ENCODE results near the gene TAX1BP1. TPM values are rescaled to one million over a fixed set of nuclear protein-coding genes. Genes with fewer than 3 reads are reported as not detected.
"Not testable (repeated sequence)": the region's sequence is repeated elsewhere in the genome, so short reads cannot be mapped to it uniquely, and the experiment has no call there.

TAX1BP1 gene
- total and polyA plus RNA-seq, 9 donors: 69.3 to 106 (median 83.7) TPM

- H3K4me1 ChIP-seq (ENCODE audit: insufficient read depth): peaks cover 1% of the 10 kb centered on the region
- no peaks in the 10 kb centered on the region for H3K36me3 ChIP-seq
- TF ChIP-seq EP300 (IDR thresholded peaks at IDR 0.05) (no peak), POLR2A (IDR thresholded peaks at IDR 0.05) (no peak)
- TF ChIP-seq, protein P1, sequence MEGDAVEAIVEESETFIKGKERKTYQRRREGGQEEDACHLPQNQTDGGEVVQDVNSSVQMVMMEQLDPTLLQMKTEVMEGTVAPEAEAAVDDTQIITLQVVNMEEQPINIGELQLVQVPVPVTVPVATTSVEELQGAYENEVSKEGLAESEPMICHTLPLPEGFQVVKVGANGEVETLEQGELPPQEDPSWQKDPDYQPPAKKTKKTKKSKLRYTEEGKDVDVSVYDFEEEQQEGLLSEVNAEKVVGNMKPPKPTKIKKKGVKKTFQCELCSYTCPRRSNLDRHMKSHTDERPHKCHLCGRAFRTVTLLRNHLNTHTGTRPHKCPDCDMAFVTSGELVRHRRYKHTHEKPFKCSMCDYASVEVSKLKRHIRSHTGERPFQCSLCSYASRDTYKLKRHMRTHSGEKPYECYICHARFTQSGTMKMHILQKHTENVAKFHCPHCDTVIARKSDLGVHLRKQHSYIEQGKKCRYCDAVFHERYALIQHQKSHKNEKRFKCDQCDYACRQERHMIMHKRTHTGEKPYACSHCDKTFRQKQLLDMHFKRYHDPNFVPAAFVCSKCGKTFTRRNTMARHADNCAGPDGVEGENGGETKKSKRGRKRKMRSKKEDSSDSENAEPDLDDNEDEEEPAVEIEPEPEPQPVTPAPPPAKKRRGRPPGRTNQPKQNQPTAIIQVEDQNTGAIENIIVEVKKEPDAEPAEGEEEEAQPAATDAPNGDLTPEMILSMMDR (IDR thresholded peaks at IDR 0.05): no peak
- no peak for DNase-seq
- H3K4me3 ChIP-seq: no peak overlapping the region
- H3K9me3 ChIP-seq: no peaks in the 10 kb centered on the region
- WGBS, 3 donors: 92 to 97% (median 95%) methylated on average over 2 of the region's 2 CpGs
- H3K27me3 ChIP-seq: no peaks in the 10 kb centered on the region
- no peak overlapping the region for H3K27ac ChIP-seq
- intact Hi-C loops (cut with DNase I): no loop called here
Observed at GRCh38 chr7:27737178-27737577, 2.8 kb upstream of the TAX1BP1 start.

- H3K9me3 ChIP-seq: no peaks in the 10 kb centered on the region
- TF ChIP-seq POLR2A (IDR thresholded peaks at IDR 0.05) (no peak), EP300 (IDR thresholded peaks at IDR 0.05) (no peak)
- TF ChIP-seq, protein P1 (IDR thresholded peaks at IDR 0.05): no peak
- no peaks in the 10 kb centered on the region for H3K36me3 ChIP-seq
- WGBS, 3 donors: 91 to 95% (median 92%) methylated on average over 2 of the region's 2 CpGs
- peaks cover 1% of the 10 kb centered on the region for H3K4me1 ChIP-seq (ENCODE audit: insufficient read depth)
- no peak for DNase-seq
- no peak overlapping the region for H3K4me3 ChIP-seq
- no peaks in the 10 kb centered on the region for H3K27me3 ChIP-seq
- intact Hi-C loops (cut with DNase I): loop anchor here in 1 of 4 donors (2.0 kb wide), 1 partner anchor 75 kb away; the partner anchor contains the start of gene HIBADH
- H3K27ac ChIP-seq: no peak overlapping the region
Observed at GRCh38 chr7:27737616-27738015, 2.3 kb upstream of the TAX1BP1 start.

DNA sequence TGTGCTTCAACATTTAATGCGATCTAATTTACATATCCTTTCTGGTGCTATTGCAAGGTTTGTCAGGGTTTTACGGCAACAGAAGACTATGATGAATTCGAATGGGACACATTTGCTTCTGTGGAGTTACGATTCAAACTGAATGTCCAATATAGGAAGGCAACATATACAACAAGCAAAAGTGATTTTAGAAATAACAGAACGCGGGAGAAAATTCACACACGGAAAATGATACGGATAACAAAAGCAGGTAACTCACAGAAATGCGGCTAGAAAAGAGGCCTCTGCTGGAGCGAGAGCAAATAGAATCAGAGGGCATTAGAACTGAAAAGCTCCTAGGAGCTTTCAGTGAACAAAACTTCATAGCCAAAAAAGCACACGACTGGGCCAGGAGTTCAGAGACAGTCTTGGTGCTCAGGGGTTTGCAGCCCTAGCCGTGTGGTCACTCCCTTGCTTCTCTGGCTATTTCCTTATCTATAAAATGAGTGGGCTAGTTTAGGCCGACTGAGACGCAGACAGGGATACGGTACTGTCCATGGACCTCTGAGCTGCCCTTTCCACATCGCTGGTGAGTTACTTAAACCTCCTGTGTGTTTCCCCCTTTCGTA lies 557 bp upstream of the TAX1BP1 start:
- no peaks in the 10 kb centered on the region for H3K27me3 ChIP-seq
- 2 to 4% (median 2%) methylated on average over 17 of the region's 17 CpGs for WGBS, 3 donors
- peak overlapping the region; percentile 83 for H3K4me3 ChIP-seq
- intact Hi-C loops (cut with DNase I): loop anchor here in 1 of 4 donors (2.0 kb wide), 1 partner anchor 77 kb away; the partner anchor contains the start of gene HIBADH
- peaks cover 1% of the 10 kb centered on the region for H3K4me1 ChIP-seq (ENCODE audit: insufficient read depth)
- no peaks in the 10 kb centered on the region for H3K36me3 ChIP-seq
- H3K9me3 ChIP-seq: no peaks in the 10 kb centered on the region
- TF ChIP-seq, protein P1 (IDR thresholded peaks at IDR 0.05): no peak
- TF ChIP-seq POLR2A (IDR thresholded peaks at IDR 0.05): no peak
- TF ChIP-seq EP300 (IDR thresholded peaks at IDR 0.05): no peak
- H3K27ac ChIP-seq: peak overlapping the region; percentile 87 to 91
- DNase-seq: no peak

- DNase-seq: peak; percentile 79 to 87 (median 81)
- Histone ChIP-seq H3K4me3 (peak overlapping the region; percentile 83), H3K27me3 (no peaks in the 10 kb centered on the region), H3K27ac (peak overlapping the region; percentile 87 to 91), H3K9me3 (no peaks in the 10 kb centered on the region), H3K36me3 (no peaks in the 10 kb centered on the region), H3K4me1 (ENCODE audit: insufficient read depth) (peaks cover 1% of the 10 kb centered on the region)
- WGBS, 3 donors: 0% methylated on average over 47 to 49 of the region's 49 CpGs
- TF ChIP-seq POLR2A (IDR thresholded peaks at IDR 0.05) (peak; percentile 31), EP300 (IDR thresholded peaks at IDR 0.05) (no peak)
- intact Hi-C loops (cut with DNase I): loop anchor here in 3 of 4 donors (2.0 to 10.0 kb wide), 3 partner anchors 78 to 274 kb away; partner anchors contain the start of gene HIBADH (in 1 of the 3)
Observed at GRCh38 chr7:27740449-27741086, 606 bp downstream of the TAX1BP1 start.

- not testable (repeated sequence) for H3K27me3 ChIP-seq; H3K27ac ChIP-seq; H3K4me3 ChIP-seq; H3K36me3 ChIP-seq; DNase-seq; H3K9me3 ChIP-seq; H3K4me1 ChIP-seq (ENCODE audit: insufficient read depth)
- WGBS, 3 donors: 64 to 72% (median 68%) methylated on average over 10 to 11 of the region's 11 CpGs
- intact Hi-C loops (cut with DNase I): loop anchor here in 2 of 4 donors (10.0 kb wide), 2 partner anchors 163 to 273 kb away; no protein-coding TSS in a partner anchor
Observed at GRCh38 chr7:27742091-27742710, 2.2 kb downstream of the TAX1BP1 start.
